Measurements from ENCODE around the gene SFXN2.
"Not testable (repeated sequence)": the region's sequence is repeated elsewhere in the genome, so short reads cannot be mapped to it uniquely, and the experiment has no call there.

Gene SFXN2

DNA sequence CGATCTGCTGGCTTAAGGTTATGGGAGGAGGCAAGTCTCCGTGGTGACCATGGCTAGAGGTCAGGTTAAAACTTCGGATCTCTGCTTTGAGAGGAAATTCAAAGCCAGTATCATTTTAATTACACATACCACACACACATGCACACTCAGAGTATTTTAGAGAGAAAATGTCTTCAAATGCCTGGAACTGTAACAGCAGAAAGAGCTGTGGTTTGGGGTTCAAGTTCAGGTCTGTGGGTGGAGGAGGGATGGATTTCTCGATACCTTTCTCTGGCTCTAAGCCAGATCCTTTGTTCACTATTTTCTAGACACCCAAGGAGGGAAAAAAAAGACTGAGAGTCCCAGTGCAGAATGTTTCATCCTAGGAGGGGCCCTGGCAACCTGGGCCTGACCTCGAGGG lies 32.7 kb upstream of the SFXN2 start:
- no peak for FAIRE-seq

DNA sequence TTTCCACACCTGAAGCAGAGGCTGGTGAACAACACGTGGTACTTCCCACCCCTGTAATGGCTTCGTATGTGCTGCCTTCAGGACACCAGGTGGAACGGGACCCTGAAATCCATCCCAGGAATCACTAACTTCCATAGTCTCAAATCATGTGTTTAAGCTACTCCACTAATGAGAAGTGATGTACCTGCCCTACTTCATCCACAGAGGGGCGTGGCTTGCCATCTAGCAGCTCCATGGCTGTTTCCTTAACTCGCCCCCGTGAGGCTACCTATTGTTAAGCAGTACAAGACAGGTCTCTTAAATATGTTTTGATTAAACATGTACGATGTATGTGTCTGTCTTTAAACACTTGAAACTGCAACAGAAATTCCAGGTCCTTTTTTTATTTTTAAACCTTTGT lies 32.0 kb upstream of the SFXN2 start:
- FAIRE-seq = no peak

DNA sequence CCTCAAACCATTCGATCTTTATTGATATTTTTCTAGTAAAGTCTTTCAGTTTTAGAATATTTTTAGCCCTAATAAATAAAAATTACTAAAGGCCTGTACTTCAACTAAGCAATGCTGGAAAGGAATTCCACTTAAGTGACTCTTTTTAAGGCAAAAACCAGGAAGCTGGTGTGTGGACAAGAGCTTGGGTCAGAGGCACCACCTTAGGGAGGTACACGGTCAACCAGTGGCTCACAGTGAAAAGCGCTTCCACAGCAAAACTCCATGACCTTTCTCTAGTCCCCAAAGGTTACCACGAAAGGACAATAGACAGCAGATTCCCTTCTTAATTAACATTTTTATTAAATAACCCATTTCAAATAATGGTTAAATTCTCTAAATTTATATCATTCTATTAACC lies 31.5 kb upstream of the SFXN2 start:
- FAIRE-seq = no peak

DNA sequence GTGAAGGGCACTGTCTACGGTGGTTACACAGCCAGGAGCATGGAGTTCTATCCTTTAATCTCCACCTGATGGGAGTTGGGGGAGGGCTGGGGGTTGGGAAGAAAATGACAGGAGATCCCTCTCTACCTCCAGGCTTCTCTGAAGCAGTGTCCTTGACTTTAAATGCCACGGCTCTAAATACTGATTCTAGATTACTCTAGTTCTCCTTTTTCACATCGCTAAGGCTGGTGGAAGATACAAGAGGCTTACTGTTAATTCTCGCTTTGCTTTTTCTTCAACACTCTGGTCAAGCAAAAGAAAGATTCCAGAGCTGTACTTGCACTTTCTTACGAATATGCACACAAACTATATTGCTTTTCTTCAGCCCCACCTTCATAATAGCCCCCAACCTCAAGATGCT lies 30.7 kb upstream of the SFXN2 start:
- FAIRE-seq = no peak

DNA sequence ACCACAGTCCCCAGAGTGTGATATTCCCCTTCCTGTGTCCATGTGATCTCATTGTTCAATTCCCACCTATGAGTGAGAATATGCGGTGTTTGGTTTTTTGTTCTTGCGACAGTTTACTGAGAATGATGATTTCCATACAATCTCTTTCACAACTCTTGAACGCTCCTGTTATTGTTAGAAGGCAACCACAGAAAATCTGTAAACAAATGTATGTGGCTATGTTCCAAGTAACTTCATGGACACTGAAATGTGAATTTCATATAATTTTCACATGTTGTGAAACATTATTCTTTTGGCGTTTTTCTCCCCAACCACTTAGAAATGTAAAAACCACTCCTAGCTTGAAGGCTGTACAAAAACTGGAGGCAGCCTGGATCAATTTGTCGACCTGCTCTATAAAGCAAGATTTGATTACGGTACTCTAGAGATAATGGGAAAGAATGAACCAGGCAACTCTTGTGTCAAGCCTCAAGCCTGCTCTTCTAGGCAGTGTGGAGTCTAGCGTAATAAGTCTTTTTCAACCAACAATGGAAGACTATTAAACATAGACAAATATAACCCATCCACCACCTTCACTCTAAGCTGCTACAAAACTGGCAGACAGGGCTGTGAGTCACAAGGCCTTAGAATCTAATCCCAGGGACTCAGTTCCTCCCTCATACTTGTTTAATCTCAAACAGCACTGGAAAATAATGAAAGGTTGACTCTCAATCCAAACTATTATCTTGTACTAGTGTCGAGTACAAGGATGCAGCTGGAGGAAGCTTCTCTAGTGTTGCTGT lies 23.0 kb upstream of the SFXN2 start:
- FAIRE-seq = no peak

DNA sequence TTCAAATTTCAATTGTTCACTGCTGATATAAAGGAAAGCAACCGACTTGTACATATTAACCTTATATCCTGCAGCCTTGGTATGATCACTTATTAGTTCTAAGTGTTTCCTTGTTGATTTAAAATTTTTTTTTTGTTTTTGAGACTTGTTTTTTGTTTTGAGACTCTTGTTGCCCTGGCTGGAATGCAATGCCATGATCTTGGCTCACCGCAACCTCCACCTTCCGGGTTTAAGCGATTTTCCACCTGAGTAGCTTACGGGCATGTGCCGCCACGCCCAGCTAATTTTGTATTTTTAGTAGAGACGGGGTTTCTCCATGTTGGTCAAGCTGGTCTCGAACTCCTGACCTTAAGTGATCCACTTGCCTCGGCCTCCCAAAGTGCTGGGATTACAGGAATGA lies 19.0 kb upstream of the SFXN2 start:
- FAIRE-seq = not testable (repeated sequence)

DNA sequence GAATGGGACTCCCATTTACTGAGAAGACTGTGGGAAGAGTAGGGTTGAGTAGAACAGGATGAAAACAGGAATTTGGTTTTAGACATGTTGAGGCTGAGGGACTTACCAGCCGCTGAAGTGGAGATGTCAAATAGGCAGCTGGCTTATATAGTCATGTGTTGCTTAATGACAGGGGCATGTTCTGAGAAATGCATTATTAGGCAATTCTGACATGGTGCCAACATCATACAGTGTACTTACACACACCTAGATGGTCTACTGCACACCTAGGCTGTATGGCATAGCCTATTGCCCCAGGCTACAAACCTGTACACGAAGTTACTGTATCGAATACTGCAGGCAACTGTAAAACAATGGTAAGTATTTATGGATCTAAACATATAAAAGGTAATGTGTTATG lies 17.7 kb upstream of the SFXN2 start:
- FAIRE-seq = no peak

DNA sequence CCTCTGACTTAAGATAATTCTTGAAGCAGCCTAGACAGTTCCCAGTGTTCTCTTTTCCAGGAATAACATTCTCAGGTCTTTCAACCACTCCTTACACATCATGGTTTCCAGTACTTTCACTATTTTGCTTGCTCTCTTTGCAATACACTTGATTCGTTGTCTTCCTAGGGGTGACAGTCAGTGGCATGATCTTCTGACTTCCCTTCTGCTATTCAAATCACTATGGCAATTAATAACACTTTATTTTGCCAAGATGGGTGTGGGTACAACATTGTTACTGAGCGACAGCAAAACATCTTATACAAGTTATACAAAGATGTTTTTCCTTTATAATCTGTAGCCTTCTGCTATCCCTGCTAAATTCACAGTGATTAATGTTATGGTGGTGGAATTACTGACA lies 15.5 kb upstream of the SFXN2 start:
- FAIRE-seq = no peak

DNA sequence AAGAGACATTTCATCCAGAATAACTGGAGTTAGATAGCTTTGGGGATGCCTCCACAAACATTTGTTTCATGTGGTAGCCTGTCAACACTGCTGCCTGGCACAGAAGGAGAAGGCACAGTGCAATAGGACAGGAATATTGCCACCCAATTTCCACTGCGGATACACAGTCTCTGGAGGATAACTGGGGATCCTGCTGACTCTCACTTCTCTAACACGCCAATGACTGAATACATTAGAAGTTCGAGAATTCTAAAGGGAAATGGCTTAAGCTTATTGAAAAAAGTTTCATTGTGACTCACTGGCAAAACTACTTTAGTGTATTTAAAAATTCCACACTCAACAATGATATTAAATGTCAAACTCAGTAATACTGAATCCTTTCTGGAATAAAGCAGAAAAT lies 13.2 kb upstream of the SFXN2 start:
- no peak for FAIRE-seq

DNA sequence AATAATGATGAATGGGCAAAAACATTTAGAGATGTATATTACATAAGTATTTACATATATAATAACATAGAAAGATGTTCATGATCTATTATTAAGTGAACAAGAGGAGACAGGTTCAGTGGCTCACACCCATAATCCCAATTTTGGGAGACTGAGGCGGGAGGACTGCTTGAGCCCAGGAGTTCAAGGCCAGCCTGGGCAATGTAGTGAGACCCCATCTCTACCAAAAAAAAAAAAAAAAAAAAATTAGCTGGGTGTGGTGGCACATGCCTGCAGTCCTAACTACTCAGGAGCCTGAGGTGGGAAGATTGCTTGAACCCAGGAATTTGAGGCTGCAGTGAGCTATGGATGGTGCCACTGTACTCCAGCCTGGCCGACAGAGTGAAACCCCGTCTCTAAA lies 12.6 kb upstream of the SFXN2 start:
- FAIRE-seq = no peak

DNA sequence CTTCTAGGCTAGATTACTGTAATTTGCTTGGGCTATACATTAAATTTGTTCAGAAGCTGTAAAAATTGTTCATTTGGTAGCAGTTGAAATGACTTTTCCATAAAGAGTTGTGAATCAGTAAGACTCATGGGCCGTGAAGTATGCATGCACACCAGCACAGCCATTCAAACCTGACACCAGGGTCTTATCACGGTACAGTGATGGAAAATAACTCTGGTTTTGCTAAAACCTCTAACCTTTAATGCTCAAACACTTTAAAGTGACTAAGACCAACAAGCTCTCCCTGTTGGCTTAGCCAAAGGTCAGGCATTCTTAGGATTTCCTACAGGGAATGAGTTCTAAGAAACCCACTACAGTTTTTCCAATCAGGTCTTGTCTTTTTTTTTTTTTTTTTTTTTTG lies 11.7 kb upstream of the SFXN2 start:
- no peak for FAIRE-seq

DNA sequence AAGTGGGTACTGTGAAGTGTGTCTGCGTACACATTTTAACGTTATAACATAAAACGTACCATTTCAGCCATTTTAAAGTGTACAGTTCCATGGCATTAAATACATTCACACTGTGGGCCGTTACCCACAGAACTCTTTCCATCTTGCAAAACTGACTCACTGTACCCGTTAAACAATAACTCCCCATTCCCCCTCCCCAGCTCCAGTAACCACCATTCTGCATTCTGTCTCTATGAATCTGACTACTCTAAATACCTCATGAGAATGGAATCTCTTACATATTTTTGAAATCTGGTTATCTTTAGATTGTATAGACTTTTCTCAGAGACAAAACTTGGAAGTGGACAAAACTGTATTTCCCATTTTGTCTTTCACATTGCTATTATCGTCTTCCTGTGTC lies 9.5 kb upstream of the SFXN2 start:
- no peak for FAIRE-seq

DNA sequence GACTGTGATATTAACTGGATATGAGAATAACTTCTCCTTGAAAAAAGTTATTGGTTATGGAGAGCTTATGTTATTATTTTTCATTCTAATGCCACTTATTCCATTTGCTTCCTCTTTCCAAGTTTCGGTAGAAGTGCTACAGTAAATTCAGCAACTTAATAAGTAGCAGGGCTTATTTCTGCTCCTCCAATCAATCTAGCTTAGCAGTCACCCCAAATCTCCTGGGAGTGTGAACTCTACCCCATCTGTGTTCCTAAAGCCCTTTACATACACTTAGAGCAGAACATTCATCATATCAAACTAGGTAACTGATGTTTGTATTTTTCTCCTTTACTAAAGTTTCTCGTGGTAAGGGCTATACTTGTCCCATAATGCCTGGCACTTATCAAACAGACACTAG lies 8.9 kb upstream of the SFXN2 start:
- FAIRE-seq = no peak

DNA sequence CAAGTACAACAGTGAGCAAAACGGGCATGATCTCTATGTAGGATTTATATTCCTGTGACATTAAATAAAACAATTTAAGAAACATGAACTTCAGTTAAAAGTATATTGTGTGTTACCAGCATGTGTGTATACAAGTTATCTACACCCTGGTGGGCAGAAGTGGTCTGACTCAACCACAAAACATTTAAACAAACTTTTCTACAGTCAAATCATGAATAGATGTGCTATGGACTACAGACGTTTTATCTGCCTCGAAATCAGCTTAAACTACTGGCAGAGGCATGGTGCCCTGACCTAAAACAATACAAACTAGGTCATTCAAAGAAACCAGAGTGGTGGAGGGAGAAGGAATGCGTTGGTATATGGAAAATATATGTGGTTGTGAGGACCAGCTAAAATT lies 3.8 kb upstream of the SFXN2 start:
- no peak for FAIRE-seq

DNA sequence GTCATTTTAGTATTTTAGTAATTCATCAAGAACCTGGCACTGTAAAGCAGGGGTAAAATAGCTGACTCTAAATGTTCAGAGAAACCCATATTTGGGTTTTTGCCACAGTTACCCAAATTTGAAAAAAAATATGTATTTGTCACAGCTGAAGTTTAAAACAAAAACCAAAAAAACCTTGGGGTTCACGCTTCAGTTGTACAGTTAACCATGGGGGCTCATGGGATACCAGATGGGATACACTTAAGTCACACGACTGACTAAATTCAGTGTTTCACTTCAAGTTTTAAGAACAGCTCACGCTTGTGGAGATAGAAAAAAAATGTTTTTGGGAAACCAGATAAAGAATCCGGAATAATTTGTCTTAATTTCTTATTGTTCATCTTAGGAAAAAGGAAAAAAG lies 2.3 kb upstream of the SFXN2 start:
- no peak for FAIRE-seq

DNA sequence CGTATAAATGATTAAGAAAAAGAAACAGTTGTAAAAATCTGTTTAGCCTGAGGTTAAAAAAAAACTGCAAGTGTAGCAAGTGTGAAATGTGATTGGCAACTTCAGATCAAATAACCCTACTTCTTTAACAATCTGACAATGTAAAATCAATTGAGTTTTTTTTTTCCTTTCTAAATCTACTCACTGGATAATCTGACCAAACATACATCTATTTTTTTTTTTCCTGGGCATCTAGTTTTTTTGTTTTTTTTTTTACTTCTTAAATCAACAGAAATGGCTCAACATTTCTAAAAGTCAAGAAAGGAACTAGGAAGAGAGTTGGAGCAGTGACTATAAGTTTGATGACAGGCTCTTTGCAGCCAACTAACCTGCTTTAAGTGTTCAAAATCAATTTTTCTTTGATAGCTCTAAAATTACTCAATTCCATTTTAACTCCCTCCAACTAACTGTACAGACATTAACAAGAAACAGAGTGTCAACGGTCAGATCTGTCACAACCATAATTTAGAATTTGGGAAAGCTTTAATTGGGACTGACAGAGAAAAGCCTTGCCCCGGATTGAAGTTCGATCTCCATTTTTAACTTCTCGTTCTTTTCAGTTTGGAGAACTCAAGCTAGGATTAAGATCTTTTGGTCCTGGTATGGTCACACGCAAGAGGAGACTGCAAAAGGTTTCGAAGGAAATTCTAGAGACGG lies 1.4 kb upstream of the SFXN2 start:
- FAIRE-seq = no peak

DNA sequence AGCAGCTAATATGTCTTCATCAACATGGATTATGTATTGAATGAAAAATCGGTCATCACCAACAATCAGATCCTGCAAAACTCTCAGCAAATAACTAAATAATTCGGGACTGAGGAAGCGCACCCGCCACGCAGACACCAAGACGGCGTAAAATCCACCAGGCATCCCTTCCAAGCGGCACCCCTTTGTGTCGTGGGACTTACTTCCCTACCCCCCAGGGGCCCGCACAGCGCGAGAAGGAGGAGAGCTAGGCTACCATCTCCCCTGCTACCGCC lies 960 bp upstream of the SFXN2 start:
- no peak for FAIRE-seq

DNA sequence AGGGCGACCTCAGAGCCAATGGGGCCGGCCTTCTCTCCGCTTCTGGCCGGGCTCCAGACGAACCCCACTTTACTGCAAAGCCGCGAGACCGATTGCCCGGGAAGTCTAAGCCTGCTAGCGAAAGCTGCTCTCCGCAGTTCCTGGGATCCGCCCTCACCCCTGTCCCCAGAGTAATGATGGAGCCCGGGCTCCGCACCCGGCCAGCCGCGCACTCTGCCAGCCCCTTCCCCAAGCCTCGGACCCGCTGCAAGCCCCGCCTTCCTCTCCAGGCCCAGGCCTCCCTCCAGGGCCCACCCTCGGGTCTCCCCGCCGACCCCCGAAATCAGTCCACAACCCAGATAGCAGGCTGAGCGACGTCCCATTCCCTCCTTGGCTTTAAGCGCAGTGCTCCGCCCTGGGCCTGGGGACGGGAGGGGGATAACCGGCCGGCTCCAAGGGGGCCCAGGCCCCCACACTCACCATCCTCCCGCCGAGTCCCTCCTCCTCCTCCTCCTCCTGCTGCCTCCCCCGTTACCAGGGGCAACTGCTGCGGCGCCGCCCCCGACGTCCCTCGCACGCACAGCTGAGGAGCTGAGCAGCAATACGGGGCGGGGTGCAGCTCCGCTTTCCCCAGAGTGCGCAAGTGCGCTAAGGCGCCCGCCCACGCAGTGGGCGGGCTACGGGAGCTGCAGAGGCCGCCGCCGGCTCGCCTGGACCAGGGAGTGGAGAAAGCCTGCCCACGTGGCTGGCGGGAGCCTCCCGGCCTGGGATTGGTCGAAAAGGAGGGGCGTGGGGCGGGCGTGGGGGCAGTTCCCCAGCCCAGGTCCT lies 419 bp upstream of the SFXN2 start, which contains the start of gene ARL3:
ARL3 (minus strand) TSS at position 584 of the 807 bp plus-strand sequence; CDS start at position 462, 122 bp downstream.
- FAIRE-seq = peak; percentile 97

DNA sequence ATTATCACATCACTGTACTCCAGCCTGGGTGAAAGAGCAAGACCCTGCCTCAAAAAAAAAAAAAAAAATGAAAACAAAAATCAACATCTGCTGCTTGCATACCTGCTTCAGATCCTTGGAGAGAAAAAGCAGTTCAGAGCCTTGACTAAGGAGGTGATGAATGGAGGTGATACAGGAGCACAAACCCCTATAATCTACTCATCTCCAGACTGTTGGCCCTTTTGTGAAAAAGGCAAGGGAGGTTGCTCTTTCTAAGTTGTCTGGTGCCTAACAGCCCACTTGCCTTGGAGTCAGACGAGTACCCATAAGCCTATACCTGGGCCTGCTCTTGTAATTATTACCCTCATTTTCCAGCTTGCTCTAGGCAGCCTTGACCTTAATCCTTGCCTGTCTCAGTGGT lies 1.4 kb downstream of the SFXN2 start:
- no peak for FAIRE-seq

DNA sequence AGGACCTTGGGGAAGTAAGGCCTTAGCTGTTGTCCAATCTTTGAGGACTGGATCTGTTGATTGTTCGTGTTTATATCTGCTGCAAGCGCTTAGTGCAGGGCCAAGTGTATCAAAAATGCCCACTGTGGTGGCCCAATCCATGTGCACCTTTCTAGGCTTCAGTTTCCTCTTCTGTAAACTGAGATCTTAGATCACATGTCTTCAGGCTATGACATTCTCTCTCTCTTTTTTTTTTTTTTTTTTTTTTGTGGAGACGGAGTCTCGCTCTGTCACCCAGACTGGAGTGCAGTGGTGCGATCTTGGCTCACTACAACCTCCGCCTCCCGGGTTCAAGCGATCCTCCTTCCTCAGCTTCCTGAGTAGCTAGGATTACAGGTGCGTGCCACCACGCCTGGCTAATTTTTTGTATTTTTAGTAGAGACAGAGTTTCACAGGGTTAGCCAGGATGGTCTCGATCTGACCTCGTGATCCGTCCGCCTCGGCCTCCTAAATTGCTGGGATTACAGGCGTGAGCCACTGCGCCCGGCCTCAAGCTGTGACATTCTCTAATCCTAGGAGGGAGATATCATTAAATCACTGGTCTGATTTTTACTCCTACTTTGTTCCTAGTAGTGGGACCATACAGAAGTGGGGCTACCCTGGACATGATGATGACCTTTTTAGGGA lies 2.6 kb downstream of the SFXN2 start:
- not testable (repeated sequence) for FAIRE-seq

DNA sequence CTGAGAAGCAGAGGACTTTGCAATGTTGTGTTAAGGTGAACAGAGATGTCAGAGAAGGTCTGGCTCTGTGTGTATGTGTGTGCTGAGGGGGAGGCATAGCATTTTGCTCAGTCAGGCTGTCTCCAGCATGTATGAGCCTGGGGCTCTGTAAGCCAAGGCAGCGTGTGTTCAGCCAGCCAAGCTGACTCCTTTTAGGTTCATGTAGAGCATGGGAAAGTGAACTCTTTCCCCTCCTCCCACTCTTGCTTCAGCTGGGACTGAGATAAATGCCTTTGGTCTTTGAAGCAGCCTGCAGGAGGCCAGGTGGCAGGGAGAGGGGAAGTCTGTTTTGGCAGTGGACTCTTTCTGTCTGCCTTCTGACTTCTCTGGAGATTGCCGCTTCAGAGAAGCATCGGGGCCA lies 3.8 kb downstream of the SFXN2 start:
- FAIRE-seq = no peak

DNA sequence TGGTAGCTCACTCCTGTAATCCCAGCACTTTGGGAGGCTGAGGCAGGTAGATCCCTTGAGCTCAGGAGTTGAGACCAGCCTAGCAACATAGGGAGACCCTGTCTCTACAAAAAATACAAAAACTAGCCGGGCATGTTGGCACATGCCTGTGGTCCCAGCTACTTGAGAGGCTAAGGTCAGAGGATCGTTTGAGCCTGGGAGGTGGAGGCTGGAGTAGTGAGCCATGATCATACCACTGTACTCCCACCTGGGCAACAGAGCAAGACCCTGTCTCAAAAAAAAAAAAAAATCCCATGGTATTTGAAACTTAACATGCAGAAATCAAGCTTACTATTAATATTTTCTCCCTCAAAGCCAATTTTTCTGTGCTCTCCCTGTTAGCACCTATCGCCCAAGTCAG lies 5.9 kb downstream of the SFXN2 start:
- FAIRE-seq = no peak

DNA sequence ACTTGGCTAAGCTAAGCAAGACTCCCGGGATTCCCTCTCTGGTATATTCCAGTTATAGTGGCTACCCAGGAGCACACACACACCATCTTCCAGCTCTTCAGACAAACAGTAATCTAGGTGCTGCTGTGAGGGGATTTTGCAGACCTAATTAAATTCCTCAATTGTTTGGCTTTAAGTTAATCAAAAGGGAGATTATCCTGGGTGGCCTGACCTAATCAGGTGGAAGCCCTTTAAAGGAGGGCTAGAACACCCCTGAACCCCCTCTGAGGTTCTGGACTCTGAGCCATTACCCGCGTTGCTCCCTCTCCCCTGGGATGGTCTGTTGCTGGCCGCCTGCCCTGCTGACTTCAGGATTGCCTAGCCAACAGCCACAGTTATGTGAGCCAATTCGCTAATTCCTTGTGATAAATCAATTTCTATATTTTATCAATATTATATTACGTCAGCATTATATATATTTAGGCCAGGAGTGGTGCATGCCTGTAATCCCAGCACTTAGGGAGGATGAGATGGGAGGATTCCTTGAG lies 6.4 kb downstream of the SFXN2 start:
- FAIRE-seq = no peak
